ENCODE results near the gene COL4A5.
A peak's percentile ranks its signal among the peaks of the same experiment; 100 is the strongest.

DNA sequence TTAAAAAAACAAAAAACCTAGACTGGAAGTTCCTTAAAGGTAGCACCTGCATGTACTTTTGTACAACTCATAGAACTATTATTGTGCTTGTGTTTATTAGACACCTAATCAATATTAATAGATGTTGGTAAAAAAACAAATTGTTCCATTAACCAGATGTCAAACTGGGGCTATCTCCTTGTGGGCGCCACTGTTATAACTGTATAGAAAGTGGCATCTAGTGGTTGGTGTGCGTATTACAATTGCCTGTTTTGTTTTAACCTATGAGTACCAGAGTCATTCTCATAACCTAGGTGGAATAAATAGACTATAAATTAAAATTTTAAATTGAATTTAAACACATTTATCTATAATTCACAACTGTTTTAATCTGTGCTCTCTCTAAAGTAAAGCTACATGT lies 97.4 kb downstream of the COL4A5 start:
- no peak for TF ChIP-seq TAF1 (conservative IDR thresholded peaks at IDR 0.05)
- TF ChIP-seq, protein P1, sequence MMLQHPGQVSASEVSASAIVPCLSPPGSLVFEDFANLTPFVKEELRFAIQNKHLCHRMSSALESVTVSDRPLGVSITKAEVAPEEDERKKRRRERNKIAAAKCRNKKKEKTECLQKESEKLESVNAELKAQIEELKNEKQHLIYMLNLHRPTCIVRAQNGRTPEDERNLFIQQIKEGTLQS (IDR thresholded peaks at IDR 0.05) = no peak
- TF ChIP-seq, protein P2, sequence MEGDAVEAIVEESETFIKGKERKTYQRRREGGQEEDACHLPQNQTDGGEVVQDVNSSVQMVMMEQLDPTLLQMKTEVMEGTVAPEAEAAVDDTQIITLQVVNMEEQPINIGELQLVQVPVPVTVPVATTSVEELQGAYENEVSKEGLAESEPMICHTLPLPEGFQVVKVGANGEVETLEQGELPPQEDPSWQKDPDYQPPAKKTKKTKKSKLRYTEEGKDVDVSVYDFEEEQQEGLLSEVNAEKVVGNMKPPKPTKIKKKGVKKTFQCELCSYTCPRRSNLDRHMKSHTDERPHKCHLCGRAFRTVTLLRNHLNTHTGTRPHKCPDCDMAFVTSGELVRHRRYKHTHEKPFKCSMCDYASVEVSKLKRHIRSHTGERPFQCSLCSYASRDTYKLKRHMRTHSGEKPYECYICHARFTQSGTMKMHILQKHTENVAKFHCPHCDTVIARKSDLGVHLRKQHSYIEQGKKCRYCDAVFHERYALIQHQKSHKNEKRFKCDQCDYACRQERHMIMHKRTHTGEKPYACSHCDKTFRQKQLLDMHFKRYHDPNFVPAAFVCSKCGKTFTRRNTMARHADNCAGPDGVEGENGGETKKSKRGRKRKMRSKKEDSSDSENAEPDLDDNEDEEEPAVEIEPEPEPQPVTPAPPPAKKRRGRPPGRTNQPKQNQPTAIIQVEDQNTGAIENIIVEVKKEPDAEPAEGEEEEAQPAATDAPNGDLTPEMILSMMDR (IDR thresholded peaks at IDR 0.05; ENCODE audit: low read depth, low read length, missing input control) = peak; percentile 81
- no peak for TF ChIP-seq RXRA (IDR thresholded peaks at IDR 0.05)
- TF ChIP-seq, protein P3, sequence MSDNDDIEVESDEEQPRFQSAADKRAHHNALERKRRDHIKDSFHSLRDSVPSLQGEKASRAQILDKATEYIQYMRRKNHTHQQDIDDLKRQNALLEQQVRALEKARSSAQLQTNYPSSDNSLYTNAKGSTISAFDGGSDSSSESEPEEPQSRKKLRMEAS (IDR thresholded peaks at IDR 0.05) = no peak
- TF ChIP-seq YY1 (IDR thresholded peaks at IDR 0.05) = no peak
- TF ChIP-seq RAD21 (IDR thresholded peaks at IDR 0.05) = peak; percentile 80 to 86
- no peak for TF ChIP-seq JUND (IDR thresholded peaks at IDR 0.05)
- TF ChIP-seq REST (IDR thresholded peaks at IDR 0.05) = no peak
- no peak for TF ChIP-seq HNF4G (IDR thresholded peaks at IDR 0.05)
- TF ChIP-seq FOXA1 (IDR thresholded peaks at IDR 0.05) = no peak
- no peak for TF ChIP-seq NR2F2 (IDR thresholded peaks at IDR 0.05)
- TF ChIP-seq GABPA (IDR thresholded peaks at IDR 0.05 in 1 of 2, conservative IDR thresholded peaks at IDR 0.05 in 1 of 2) = no peak
- TF ChIP-seq EGR1 (IDR thresholded peaks at IDR 0.05; ENCODE audit: low read depth in 2 of 2) = no peak
